GM18505 (cell line): ENCODE results near the gene NUAK2.

ENCODE experiments used
- ATAC-seq: cut with Tn5 transposase; IDR thresholded peaks from one replicate; pipeline ENCODE4 v1.9.1; 2021; ENCODE audit not compliant: unreplicated experiment
- POLR2A ChIP-seq: IDR thresholded peaks from 4 replicates; pipeline ENCODE4 v1.6.1; 2011; ENCODE audit warnings: borderline replicate concordance; ENCODE audit not compliant: insufficient read depth, insufficient read length; ENCODE audit errors: extremely low read depth

The NUAK2 gene

GRCh38 chr1:205318231-205318991, 3.1 kb downstream of the NUAK2 start:
- no peak for ATAC-seq
- no peak for TF ChIP-seq POLR2A

- ATAC-seq = no peak
- no peak for TF ChIP-seq POLR2A
These were observed 4.1 kb downstream of the NUAK2 start for GRCh38 chr1:205317311-205317917.

GRCh38 chr1:205316161-205316566, 5.4 kb downstream of the NUAK2 start:
- no peak for TF ChIP-seq POLR2A
- no peak for ATAC-seq

GRCh38 chr1:205315008-205315618, 6.4 kb downstream of the NUAK2 start:
- no peak for TF ChIP-seq POLR2A
- no peak for ATAC-seq

- TF ChIP-seq POLR2A = no peak
- ATAC-seq = peak; percentile 46
These were observed 7.8 kb downstream of the NUAK2 start for GRCh38 chr1:205313563-205314308.

GRCh38 chr1:205312866-205313562, 8.5 kb downstream of the NUAK2 start:
- no peak for TF ChIP-seq POLR2A
- ATAC-seq = no peak

GRCh38 chr1:205310976-205311704, 10.4 kb downstream of the NUAK2 start:
- TF ChIP-seq POLR2A = no peak
- no peak for ATAC-seq

GRCh38 chr1:205309741-205310140, 11.8 kb downstream of the NUAK2 start:
- TF ChIP-seq POLR2A = no peak
- no peak for ATAC-seq

GRCh38 chr1:205306929-205307566, 14.5 kb downstream of the NUAK2 start:
- TF ChIP-seq POLR2A = no peak
- ATAC-seq = no peak

GRCh38 chr1:205304695-205305070, 16.9 kb downstream of the NUAK2 start:
- TF ChIP-seq POLR2A = no peak
- ATAC-seq = no peak

- no peak for TF ChIP-seq POLR2A
- ATAC-seq = no peak
These were observed 17.4 kb downstream of the NUAK2 start for GRCh38 chr1:205304046-205304694.
